SIG-M5 (cell line): ENCODE data around the gene ANKRD6.
"Not testable (repeated sequence)": the region's sequence is repeated elsewhere in the genome, so short reads cannot be mapped to it uniquely, and the experiment has no call there.

Experiments
- DNase-seq: peaks from one replicate; lab custom pipeline; 2025; lab: John Stamatoyannopoulos, UW

The ANKRD6 gene

DNA sequence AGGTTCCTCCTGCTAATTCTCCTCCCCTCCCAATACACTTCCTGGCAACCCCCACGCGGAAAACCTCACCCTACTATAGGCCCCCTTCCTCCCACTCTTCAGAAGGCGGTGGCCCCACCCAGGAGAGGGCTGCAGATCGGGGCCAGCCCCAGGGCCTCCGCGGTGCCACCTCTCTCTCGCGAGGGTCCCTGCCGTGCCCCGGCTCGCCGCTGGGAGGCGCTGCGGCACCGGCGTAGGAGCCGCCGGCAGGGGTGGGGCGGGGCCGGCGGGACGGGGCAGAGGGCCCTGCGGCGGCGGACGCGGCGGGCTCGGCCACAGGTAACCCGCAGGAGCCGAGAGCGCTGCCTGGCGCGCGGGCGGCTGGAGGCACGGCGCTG lies at the start of gene ANKRD6:
TSS of gene ANKRD6 (plus strand) at position 278 of the 377 bp plus-strand sequence. CDS start 133,825 bp downstream, outside the sequence.
- DNase-seq = no peak

- DNase-seq = no peak
Measured at GRCh38 chr6:89385156-89385667, 47.7 kb upstream of the ANKRD6 start.

GRCh38 chr6:89385846-89386245 lies 47.1 kb upstream of the ANKRD6 start:
- no peak for DNase-seq

DNA sequence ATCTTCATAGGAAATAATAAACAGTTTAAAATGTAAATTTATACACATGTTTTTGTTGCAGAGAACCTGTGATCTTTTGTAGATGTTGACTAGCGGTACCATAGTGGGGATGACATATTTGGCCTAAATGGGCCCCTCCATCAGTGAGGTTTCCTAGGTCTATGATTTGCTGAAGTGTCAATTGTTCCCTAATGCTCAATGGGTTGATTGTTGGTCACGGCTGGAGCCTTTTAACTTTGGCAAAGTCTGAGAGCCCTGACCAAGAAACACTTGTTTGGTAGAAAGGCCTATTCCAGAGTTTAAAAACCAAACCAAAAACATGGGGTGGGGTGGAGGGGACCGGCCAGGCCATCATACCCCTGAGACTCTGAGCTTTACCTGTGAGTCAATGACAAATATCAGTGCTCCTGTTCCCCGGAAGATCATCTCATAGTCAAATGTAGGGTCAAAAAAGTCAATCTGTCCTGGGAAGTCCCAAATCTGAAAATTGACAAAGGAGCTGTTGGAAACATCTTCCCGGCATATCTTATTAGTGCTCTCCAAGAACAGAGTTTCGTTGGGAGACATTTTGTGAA lies 45.9 kb upstream of the ANKRD6 start:
- DNase-seq = no peak

DNA sequence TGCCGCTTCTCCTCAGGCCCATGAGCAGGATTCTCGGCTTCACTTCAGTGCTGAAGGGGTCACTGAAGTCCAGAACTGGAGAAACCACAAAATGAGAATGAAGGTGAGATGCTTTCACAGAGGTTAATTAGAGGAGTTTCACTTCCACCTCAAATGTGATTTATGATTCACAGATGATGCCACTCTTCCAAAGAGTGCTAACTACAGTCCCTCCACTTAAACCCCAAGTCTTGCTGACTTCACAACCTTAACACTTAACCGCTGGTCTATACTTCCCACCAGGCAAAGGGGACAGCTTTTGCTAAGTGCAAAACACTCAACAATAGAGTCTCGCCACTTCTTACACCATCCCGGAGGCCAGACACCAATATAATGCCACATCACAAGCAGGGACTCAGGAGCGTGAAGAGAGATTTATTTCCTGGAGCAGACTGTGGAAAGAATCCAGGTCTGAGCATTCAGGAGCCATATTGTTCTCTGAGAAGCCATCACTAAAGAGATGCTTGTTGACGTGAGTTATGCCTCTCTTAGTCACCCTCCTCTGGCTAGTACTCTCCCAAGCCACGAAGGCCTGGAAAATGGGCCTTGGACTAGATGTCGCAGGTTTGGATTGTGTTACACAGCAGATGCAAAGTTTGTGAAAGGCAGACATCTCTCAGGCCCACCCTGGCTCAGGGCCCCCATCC lies 45.3 kb upstream of the ANKRD6 start:
- DNase-seq = no peak

- DNase-seq = no peak
Measured at GRCh38 chr6:89388846-89389245, 44.1 kb upstream of the ANKRD6 start.

- no peak for DNase-seq
Measured at GRCh38 chr6:89392823-89393222, 40.1 kb upstream of the ANKRD6 start.

- DNase-seq = no peak
Measured at GRCh38 chr6:89393659-89394058, 39.3 kb upstream of the ANKRD6 start.

GRCh38 chr6:89397884-89398283 lies 35.1 kb upstream of the ANKRD6 start:
- not testable (repeated sequence) for DNase-seq

- DNase-seq = no peak
Measured at GRCh38 chr6:89398762-89399525, 34.0 kb upstream of the ANKRD6 start.

GRCh38 chr6:89400050-89400449 lies 32.9 kb upstream of the ANKRD6 start:
- DNase-seq = no peak

GRCh38 chr6:89400912-89401399 lies 32.0 kb upstream of the ANKRD6 start:
- no peak for DNase-seq

GRCh38 chr6:89402776-89403175 lies 30.2 kb upstream of the ANKRD6 start:
- no peak for DNase-seq

DNA sequence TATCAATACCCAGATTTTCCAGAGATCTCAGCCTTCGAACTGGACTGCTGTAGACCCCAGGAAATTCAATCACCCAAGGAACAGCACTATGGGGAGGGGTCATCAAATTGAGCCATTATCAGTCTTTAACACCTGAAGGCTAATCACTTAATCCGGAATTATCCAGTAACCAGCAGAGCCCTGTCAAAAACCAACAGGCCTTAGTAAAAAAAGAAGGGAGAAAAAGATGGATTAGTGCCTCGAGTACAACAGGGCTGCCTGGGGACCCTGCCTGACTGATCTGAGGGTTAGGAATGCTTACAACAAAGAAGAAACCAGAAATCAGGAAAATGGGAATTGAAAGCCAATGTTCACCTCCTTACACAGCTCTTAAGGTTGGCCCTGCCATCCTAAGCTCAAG lies 28.4 kb upstream of the ANKRD6 start:
- no peak for DNase-seq

DNA sequence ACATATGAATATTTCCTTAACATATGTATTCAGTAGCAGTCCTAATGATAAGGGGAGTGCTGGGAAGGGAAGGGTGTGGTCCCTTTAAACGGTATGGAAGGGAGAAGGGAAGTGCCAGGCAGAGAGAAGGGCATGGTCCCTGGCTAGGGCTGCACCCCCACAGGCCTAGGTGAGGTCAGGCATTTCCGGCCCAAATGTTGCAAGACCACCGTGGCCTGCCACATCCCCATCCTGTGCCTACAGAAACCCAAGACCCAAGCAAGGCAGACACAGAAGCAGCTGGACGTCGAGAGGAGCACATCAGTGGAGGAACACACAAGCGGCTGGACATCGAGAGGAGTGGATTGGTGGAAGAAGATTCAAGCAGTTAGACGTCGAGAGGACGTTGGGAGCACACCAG lies 26.8 kb upstream of the ANKRD6 start:
- DNase-seq = no peak

DNA sequence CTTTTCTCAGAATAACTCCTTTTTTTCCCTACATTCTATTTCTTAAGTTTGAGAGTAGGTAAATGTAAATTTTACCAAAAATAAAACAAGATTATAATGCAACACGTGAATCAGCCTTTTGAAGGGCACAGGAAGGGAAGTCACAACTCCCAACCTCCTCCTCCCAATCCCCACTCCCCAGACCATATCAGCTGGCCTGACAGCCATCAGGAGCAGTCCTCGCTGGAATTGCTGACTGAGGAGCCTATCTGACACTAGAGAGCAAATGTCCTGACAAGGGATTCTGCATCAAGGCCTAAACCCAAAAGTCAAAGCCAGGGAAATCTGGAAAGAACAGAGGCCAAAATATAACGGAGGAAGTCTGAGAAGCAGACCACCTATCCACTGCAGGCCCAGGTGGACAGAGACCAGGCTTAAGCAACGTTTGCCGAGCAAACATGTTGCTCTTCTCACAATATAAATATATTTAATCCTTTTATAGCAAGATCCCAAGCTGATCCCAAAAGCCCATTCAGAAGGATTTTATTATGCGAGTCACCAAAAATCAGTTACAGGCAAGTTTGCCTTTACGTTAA lies 23.4 kb upstream of the ANKRD6 start:
- no peak for DNase-seq

DNA sequence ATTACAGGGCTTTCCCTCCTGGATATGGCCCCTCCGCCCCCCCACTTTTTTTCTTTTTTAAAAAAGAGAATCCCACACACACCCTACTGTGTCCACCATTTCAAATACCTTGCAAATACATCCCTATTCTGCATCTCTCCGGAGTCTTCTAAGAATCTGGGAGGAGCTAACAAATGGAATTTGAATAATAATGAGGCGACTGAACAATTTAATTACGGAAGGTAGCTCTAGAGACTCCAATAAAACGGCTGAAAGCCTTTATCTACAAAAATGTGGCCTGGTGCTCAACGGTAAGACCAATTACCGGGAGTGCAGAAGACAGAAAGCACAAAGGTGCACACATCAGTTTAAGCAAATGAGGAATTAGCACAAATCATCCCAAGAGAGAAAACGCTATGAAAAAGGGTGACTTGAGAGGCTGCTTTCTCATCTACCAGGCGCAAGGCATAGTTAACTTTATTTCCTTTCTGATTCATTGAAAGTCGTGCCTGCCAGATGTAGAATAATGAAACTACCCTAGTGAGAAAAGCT lies 22.7 kb upstream of the ANKRD6 start:
- DNase-seq = no peak

GRCh38 chr6:89410788-89411144 lies 22.2 kb upstream of the ANKRD6 start:
- no peak for DNase-seq

DNA sequence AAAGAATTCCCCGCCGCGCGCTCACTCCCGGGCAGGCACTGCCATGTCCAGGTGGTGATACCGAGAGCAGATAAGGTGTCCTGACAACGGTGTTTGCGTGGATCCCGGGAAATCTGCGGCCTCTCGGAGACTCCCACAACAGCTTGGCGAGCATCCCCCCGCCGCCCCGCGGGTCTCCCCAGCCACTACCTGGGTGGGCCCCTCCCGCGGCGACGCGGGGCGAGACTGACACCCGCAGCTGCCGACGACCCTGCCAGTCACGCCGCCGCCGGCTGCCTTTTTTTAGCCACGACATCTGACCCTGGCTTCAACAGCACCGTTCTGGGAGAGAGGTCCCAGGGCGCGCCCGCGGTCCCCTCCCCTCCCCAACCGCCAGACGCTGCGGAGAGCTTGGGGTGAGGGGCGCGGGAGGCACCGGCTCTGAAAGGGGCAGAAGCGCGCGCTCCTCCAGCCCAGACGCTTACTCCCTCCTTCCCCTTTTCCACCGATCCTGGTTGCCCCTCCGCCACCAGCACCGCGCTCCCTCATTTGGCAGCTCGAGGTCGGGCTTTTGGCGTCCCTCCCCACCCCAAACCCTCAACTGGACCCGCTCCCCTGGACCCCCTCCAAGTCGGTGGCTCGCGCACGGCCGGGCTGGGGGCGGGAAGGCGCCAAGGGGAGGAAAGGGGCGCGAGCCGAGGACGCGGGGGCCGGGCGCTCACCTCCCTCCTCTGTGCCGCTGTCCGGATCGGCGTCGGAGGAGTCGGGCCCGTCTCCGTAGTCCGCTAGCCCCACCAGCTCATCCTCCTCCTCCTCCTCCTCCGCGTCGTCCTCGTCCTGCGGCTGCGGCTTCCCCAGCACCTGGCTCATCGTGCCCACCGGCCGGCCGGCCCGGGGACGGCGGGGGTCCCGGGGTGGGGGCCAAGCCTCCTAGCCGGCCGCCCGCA lies 21.5 kb upstream of the ANKRD6 start:
- DNase-seq = no peak

GRCh38 chr6:89412071-89413005 lies 20.6 kb upstream of the ANKRD6 start, which contains the start of gene RRAGD:
Gene RRAGD, minus strand, starts transcription at chr6:89412273. Its CDS starts 280 bp downstream, at chr6:89411993.
- DNase-seq = no peak
